ENCODE results near the gene RCL1.

GRCh38 chr9:4811824-4812223 lies 19.1 kb downstream of the RCL1 start:
- TF ChIP-seq CTCF (conservative IDR thresholded peaks at IDR 0.05; ENCODE audit: low read depth, low read length) (no peak), EZH2phosphoT487 (IDR thresholded peaks at IDR 0.05; ENCODE audit: borderline replicate concordance, low read length) (no peak)

Data from PC-3 (cell line).